Stimulated activated CD8-positive, alpha-beta memory T cell treated with anti-CD3 and anti-CD28 coated beads, Interleukin-12 subunit alpha, Interleukin-12 subunit beta, amount 100 ng/mL, for 4 hours (primary cell): Measurements from ENCODE around the gene EPHX1.
"Not testable (repeated sequence)": the region's sequence is repeated elsewhere in the genome, so short reads cannot be mapped to it uniquely, and the experiment has no call there.

Experiments
- DNase-seq: peaks from one replicate; pipeline ENCODE4 v3.0.0-alpha.2; 2020; ENCODE audit warnings: low read depth

The EPHX1 gene

GRCh38 chr1:225777583-225778336 is 32.2 kb upstream of the EPHX1 start, which contains the start of gene SRP9:
Gene SRP9, plus strand, starts transcription at chr1:225777826. Its CDS starts 115 bp downstream, at chr1:225777941.
- peak; percentile 97 for DNase-seq

- DNase-seq = no peak
Measured at GRCh38 chr1:225778337-225778669, 31.6 kb upstream of the EPHX1 start.

GRCh38 chr1:225779165-225779564 is 30.8 kb upstream of the EPHX1 start:
- DNase-seq = not testable (repeated sequence)

- DNase-seq = no peak
Measured at GRCh38 chr1:225780134-225780533, 29.8 kb upstream of the EPHX1 start.

GRCh38 chr1:225780630-225781029 is 29.3 kb upstream of the EPHX1 start:
- DNase-seq = no peak

GRCh38 chr1:225789142-225789541 is 20.8 kb upstream of the EPHX1 start:
- not testable (repeated sequence) for DNase-seq

- no peak for DNase-seq
Measured at GRCh38 chr1:225794954-225795353, 15.0 kb upstream of the EPHX1 start.

- not testable (repeated sequence) for DNase-seq
Measured at GRCh38 chr1:225796097-225796496, 13.8 kb upstream of the EPHX1 start.

- not testable (repeated sequence) for DNase-seq
Measured at GRCh38 chr1:225801146-225801545, 8.8 kb upstream of the EPHX1 start.

- DNase-seq = no peak
Measured at GRCh38 chr1:225806249-225806648, 3.7 kb upstream of the EPHX1 start.

- not testable (repeated sequence) for DNase-seq
Measured at GRCh38 chr1:225806736-225807135, 3.2 kb upstream of the EPHX1 start.

- no peak for DNase-seq
Measured at GRCh38 chr1:225808136-225808535, 1.8 kb upstream of the EPHX1 start.

GRCh38 chr1:225810579-225811538 is 935 bp downstream of the EPHX1 start:
- DNase-seq = not testable (repeated sequence)

- no peak for DNase-seq
Measured at GRCh38 chr1:225811622-225812487, 1.9 kb downstream of the EPHX1 start.

- no peak for DNase-seq
Measured at GRCh38 chr1:225812488-225813213, 2.7 kb downstream of the EPHX1 start.

- no peak for DNase-seq
Measured at GRCh38 chr1:225813214-225813964, 3.5 kb downstream of the EPHX1 start.

GRCh38 chr1:225814381-225814780 is 4.5 kb downstream of the EPHX1 start:
- no peak for DNase-seq

GRCh38 chr1:225815090-225815489 is 5.2 kb downstream of the EPHX1 start:
- not testable (repeated sequence) for DNase-seq

GRCh38 chr1:225815526-225816178 is 5.7 kb downstream of the EPHX1 start:
- DNase-seq = no peak
